Activated CD4-positive, alpha-beta T cell treated with anti-CD3 and anti-CD28 coated beads for 24 hours (primary cell): ENCODE results near the gene YTHDF1.

Experiments used
- DNase-seq, 2 donors: peaks; one replicate each; pipeline ENCODE4 v3.0.0-alpha.2; 2020; ENCODE audit warnings: low read depth in 2 of 2

YTHDF1 gene

GRCh38 chr20:63185215-63185796 is 30.6 kb downstream of the YTHDF1 start:
- no peak for DNase-seq

- DNase-seq, result peak; percentile 33 to 51
Measured at GRCh38 chr20:63183422-63184146, 32.3 kb downstream of the YTHDF1 start.

GRCh38 chr20:63182946-63183415 is 33.0 kb downstream of the YTHDF1 start:
- DNase-seq, result no peak

- no peak for DNase-seq
Measured at GRCh38 chr20:63182425-63182824, 33.5 kb downstream of the YTHDF1 start.

GRCh38 chr20:63181226-63181625 is 34.7 kb downstream of the YTHDF1 start:
- DNase-seq, result no peak

- no peak for DNase-seq
Measured at GRCh38 chr20:63180569-63181185, 35.3 kb downstream of the YTHDF1 start.

GRCh38 chr20:63179687-63180568 is 36.0 kb downstream of the YTHDF1 start:
- DNase-seq, result no peak

- peak; percentile 44 to 54 for DNase-seq
Measured at GRCh38 chr20:63178889-63179686, 36.8 kb downstream of the YTHDF1 start.

GRCh38 chr20:63178446-63178820 is 37.5 kb downstream of the YTHDF1 start:
- no peak for DNase-seq

GRCh38 chr20:63177785-63178445 is 38.0 kb downstream of the YTHDF1 start:
- DNase-seq, result no peak

GRCh38 chr20:63177134-63177784 is 38.7 kb downstream of the YTHDF1 start:
- DNase-seq, result no peak

GRCh38 chr20:63176427-63177133 is 39.4 kb downstream of the YTHDF1 start:
- DNase-seq, result no peak

GRCh38 chr20:63176034-63176426 is 39.9 kb downstream of the YTHDF1 start:
- DNase-seq, result no peak

- DNase-seq, result no peak
Measured at GRCh38 chr20:63175038-63175895, 40.7 kb downstream of the YTHDF1 start.

GRCh38 chr20:63174309-63175037 is 41.5 kb downstream of the YTHDF1 start:
- DNase-seq, result no peak

- DNase-seq, result no peak
Measured at GRCh38 chr20:63173552-63174191, 42.3 kb downstream of the YTHDF1 start.

GRCh38 chr20:63172726-63173125 is 43.2 kb downstream of the YTHDF1 start:
- no peak for DNase-seq
